ENCODE measurements around the gene PLEKHB1.

DNA sequence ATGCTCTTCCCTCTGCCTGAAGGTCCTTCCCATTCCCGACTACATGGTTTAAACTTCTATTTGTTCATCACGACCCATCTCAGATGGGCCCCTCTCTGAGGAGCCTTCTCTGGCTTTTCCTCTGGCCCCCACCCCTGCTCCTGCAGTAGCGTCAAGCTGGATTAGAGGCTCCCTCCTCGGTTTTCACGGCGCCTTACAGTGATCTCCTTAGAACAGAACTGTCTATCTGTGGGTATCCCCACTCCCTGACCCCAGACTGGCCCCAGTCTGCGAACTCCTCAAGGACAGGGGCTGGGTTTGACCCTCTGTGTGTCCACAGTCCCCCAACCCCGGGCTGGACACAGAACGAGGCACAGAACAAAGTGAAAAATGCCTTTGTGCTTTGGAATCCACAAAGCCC is 2.8 kb downstream of the PLEKHB1 start:
- TF ChIP-seq, protein P1, sequence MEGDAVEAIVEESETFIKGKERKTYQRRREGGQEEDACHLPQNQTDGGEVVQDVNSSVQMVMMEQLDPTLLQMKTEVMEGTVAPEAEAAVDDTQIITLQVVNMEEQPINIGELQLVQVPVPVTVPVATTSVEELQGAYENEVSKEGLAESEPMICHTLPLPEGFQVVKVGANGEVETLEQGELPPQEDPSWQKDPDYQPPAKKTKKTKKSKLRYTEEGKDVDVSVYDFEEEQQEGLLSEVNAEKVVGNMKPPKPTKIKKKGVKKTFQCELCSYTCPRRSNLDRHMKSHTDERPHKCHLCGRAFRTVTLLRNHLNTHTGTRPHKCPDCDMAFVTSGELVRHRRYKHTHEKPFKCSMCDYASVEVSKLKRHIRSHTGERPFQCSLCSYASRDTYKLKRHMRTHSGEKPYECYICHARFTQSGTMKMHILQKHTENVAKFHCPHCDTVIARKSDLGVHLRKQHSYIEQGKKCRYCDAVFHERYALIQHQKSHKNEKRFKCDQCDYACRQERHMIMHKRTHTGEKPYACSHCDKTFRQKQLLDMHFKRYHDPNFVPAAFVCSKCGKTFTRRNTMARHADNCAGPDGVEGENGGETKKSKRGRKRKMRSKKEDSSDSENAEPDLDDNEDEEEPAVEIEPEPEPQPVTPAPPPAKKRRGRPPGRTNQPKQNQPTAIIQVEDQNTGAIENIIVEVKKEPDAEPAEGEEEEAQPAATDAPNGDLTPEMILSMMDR (IDR thresholded peaks at IDR 0.05): no peak
- TF ChIP-seq EZH2 (IDR thresholded peaks at IDR 0.05): no peak

Data from neural progenitor cell (in vitro differentiated cells).